Osteocyte (in vitro differentiated cells): ENCODE data around the gene ELF2. TPM values are rescaled to one million over a fixed set of nuclear protein-coding genes. Genes with fewer than 3 reads are reported as not detected.

Source experiments
- DNase-seq: peaks from one replicate; pipeline ENCODE4 v3.0.0; 2021; ENCODE audit warnings: mixed read lengths; ENCODE audit not compliant: unreplicated experiment; ENCODE audit errors: extremely low spot score
- H3K27ac Mint-ChIP-seq: one replicate; pipeline ENCODE4 v1.8.0; 2021; ENCODE audit warnings: mild to moderate bottlenecking, mixed read lengths; ENCODE audit not compliant: unreplicated experiment
- H3K27me3 Mint-ChIP-seq: one replicate; pipeline ENCODE4 v1.8.0; 2021; ENCODE audit warnings: mixed read lengths; ENCODE audit not compliant: unreplicated experiment
- H3K36me3 Mint-ChIP-seq: one replicate; pipeline ENCODE4 v1.8.0; 2021; ENCODE audit warnings: mixed read lengths; ENCODE audit not compliant: unreplicated experiment
- H3K4me1 Mint-ChIP-seq: one replicate; pipeline ENCODE4 v1.8.0; 2021; ENCODE audit warnings: mixed read lengths; ENCODE audit not compliant: unreplicated experiment
- H3K4me3 Mint-ChIP-seq: one replicate; pipeline ENCODE4 v1.8.0; 2021; ENCODE audit warnings: mild to moderate bottlenecking, moderate library complexity, mixed read lengths; ENCODE audit not compliant: unreplicated experiment
- H3K9me3 Mint-ChIP-seq: one replicate; pipeline ENCODE4 v1.8.0; 2021; ENCODE audit warnings: mixed read lengths; ENCODE audit not compliant: unreplicated experiment
- total RNA-seq: library from RNA; stranded (reverse); gene quantifications from 2 replicates; pipeline ENCODE4 v1.2.1, GENCODE V29; 2021
- TF ChIP-seq, protein P1 (sequence below): fragments of 200-600 bp; sonication (generic); IDR thresholded peaks from 2 replicates; pipeline ENCODE4 v1.5.0; 2021; ENCODE audit warnings: antibody characterized with exemption, mild to moderate bottlenecking, moderate library complexity

The ELF2 gene
- total RNA-seq, 1 donor from 2014 or later: 47.6 TPM

DNA sequence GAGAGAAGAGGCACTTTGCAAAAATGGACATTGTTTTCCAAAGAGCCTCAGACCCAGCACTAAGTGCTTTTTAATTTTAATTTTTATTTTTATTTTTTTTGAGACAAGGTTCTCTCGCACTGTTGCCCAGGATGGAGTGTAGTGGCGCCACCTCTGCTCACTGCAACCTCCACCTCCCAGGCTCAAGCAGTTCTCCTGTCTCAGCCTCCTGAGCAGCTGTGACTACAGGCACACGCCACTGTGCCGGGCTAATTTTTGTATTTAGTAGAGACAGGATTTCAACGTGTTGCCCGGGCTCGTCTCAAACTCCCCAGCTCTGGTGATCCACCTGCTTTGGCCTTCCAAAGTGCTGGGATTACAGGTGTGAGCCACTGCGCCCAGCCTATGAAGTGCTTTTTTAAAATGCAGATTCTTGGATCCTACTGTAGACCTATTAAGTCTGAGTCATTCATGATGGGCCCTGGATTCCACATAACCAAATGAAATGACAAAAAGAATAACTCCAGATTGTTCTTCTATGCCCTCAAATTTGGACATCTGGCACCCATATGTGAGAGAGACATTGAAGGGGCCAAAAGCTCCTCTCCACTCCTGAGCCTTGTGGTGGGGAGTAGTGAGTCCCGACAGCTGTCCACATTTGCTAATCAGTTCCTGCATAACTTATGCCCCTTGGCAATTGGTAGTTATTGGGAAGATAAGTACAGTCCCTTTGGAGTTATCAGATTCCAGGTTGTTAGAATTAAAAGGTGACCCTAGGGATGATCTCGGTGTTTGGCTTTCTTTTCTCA lies 157.9 kb downstream of the ELF2 start:
- Mint-ChIP-seq H3K4me1 (peaks cover 50% of the 10 kb centered on the region), H3K9me3 (no peaks in the 10 kb centered on the region), H3K27me3 (no peaks in the 10 kb centered on the region), H3K27ac (peak overlapping the region; percentile 62), H3K36me3 (peaks cover 2% of the 10 kb centered on the region), H3K4me3 (peak overlapping the region; percentile 32)
- TF ChIP-seq, protein P1, sequence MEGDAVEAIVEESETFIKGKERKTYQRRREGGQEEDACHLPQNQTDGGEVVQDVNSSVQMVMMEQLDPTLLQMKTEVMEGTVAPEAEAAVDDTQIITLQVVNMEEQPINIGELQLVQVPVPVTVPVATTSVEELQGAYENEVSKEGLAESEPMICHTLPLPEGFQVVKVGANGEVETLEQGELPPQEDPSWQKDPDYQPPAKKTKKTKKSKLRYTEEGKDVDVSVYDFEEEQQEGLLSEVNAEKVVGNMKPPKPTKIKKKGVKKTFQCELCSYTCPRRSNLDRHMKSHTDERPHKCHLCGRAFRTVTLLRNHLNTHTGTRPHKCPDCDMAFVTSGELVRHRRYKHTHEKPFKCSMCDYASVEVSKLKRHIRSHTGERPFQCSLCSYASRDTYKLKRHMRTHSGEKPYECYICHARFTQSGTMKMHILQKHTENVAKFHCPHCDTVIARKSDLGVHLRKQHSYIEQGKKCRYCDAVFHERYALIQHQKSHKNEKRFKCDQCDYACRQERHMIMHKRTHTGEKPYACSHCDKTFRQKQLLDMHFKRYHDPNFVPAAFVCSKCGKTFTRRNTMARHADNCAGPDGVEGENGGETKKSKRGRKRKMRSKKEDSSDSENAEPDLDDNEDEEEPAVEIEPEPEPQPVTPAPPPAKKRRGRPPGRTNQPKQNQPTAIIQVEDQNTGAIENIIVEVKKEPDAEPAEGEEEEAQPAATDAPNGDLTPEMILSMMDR: no peak
- no peak for DNase-seq

DNA sequence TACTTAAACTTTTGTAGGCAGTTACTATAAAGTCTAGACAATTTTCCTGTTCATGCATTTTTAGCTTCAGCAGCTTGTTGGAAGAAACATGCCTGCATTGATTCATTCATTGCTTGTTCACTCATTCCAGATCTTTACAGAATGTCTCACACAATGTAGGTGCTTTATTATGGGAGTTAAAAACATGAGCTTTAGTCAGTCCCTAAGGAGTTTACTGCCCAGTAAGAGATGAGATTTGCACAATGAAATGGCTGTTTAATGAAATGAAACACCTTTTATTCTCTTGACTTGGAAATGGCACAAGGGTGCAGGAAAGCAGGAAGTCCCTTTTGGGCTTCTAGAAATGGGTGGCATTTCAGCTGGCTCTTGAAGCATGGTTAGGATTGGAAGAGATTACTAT lies 158.5 kb downstream of the ELF2 start:
- Mint-ChIP-seq H3K4me3 (peak overlapping the region; percentile 36), H3K4me1 (peaks cover 54% of the 10 kb centered on the region), H3K27me3 (no peaks in the 10 kb centered on the region), H3K9me3 (no peaks in the 10 kb centered on the region), H3K27ac (peak overlapping the region; percentile 46), H3K36me3 (peaks cover 2% of the 10 kb centered on the region)
- DNase-seq: no peak
- TF ChIP-seq, protein P1: no peak

DNA sequence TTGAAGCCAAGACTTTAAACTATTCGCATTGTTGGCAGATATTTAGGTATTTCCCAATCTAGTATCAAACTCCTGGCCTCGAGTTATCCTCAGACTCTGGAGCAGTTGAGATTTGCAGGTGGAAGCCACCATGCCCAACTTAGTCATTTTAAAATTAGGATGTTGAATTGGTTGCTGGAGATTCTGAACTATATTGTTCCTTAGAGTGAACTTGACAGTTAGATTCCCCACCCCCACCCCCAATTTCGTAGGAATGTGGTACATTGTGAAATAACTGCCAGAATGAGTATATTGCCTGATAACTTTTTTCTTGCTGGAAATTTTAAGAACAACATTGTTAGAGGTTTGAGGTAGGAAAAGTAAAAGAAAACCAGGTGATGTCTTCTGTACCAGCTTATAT lies 159.2 kb downstream of the ELF2 start:
- Mint-ChIP-seq H3K4me1 (peaks cover 55% of the 10 kb centered on the region), H3K27me3 (no peaks in the 10 kb centered on the region), H3K27ac (peak overlapping the region; percentile 46), H3K36me3 (peaks cover 2% of the 10 kb centered on the region), H3K4me3 (peak overlapping the region; percentile 36), H3K9me3 (no peaks in the 10 kb centered on the region)
- no peak for DNase-seq
- TF ChIP-seq, protein P1: no peak

DNA sequence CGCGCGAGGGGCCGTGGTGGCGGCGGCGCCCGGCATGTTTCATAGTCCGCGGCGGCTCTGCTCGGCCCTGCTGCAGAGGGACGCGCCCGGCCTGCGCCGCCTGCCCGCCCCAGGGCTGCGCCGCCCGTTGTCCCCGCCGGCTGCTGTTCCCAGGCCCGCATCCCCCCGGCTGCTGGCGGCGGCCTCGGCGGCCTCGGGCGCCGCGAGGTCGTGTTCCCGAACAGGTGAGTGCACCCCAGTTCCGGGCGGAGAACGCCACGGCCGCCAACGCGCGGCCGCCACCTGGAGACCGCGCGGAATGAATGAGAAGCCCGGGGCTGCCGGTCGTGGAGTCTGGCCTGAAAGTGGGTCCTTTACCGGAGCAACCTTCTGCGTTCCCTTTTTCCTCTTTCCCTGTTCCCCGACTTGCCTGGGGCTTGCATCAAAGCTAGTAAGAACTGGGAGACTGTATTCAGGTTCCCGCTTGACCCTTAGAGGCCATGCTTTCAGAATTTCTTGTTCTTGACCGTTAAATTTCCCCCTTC lies 161.0 kb downstream of the ELF2 start:
- no peaks in the 10 kb centered on the region for H3K27me3 Mint-ChIP-seq
- H3K27ac Mint-ChIP-seq: peak overlapping the region; percentile 92
- H3K9me3 Mint-ChIP-seq: no peaks in the 10 kb centered on the region
- H3K4me3 Mint-ChIP-seq: peak overlapping the region; percentile 89
- H3K4me1 Mint-ChIP-seq: peaks cover 53% of the 10 kb centered on the region
- TF ChIP-seq, protein P1: no peak
- DNase-seq: no peak
- peaks cover 2% of the 10 kb centered on the region for H3K36me3 Mint-ChIP-seq

DNA sequence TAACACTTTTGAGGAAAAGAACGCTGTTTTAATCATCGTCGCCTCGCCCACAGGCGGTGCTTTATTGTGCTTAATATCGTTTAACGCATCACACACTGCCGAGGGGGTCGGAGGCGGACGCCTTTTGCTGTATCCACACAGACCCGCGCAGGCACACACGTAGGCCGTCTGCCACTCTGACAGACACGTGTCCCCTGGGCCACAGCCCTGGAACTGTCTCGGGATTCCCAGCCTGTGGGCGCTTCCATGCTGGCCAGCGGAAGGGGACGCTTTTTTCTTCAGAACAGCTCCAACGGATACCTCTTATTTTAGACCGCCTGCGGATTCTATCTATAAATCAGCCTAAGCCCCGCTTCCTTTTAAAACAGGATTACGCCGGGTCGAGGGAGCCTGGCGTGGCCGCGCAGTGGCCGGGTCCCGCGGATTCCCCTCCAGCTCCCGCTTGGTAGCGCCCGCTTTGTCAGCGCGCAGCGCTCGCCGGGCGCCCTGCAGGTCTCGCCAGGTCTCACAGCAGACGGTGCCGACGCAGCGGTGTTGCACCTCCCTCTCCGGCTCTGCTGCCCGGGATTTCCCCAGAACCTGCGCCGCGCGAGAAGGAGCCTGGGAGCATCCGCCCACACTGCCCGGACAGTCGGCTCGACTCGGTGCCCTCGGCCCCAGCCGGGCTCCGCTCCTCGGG lies 161.6 kb downstream of the ELF2 start, which contains the start of gene NOCT:
TSS of gene NOCT (plus strand) at position 513 of the 679 bp plus-strand sequence. CDS start 201 bp downstream, outside the sequence.
- Mint-ChIP-seq H3K27me3 (no peaks in the 10 kb centered on the region), H3K9me3 (no peaks in the 10 kb centered on the region), H3K4me3 (peak within 1 kb of the TSS; percentile 89), H3K27ac (peak within 1 kb of the TSS; percentile 99), H3K4me1 (peaks cover 49% of the 10 kb centered on the region), H3K36me3 (peaks cover 2% of the 10 kb centered on the region)
- TF ChIP-seq, protein P1: no peak
- DNase-seq: peak; percentile 96
